Kidney capillary endothelial cell (primary cell): ENCODE data around the gene C13orf46.

Source experiments
- DNase-seq: peaks from one replicate; pipeline ENCODE4 v3.0.0-alpha.2; 2018; ENCODE audit warnings: low spot score

Gene C13orf46

DNA sequence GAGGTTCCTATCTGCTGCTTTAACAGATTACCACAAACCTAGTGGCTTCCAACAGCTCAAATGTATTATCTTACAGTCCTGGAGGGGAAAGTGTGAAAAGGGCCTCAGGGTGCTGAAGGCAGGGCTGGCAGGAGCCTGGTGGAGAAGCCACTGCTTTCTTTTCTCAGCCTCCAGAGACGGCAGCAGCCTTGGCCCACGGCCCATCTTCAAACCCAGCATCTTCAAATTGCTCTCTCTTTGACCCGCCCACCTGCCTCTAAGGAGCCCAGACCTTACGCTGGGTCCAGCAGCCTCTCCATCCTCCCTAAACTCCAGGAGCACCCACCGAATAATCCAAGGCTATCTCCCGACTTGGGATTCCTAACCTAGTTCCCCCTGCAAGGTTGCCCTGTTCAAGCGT lies 35.6 kb downstream of the C13orf46 start:
- DNase-seq: no peak

DNA sequence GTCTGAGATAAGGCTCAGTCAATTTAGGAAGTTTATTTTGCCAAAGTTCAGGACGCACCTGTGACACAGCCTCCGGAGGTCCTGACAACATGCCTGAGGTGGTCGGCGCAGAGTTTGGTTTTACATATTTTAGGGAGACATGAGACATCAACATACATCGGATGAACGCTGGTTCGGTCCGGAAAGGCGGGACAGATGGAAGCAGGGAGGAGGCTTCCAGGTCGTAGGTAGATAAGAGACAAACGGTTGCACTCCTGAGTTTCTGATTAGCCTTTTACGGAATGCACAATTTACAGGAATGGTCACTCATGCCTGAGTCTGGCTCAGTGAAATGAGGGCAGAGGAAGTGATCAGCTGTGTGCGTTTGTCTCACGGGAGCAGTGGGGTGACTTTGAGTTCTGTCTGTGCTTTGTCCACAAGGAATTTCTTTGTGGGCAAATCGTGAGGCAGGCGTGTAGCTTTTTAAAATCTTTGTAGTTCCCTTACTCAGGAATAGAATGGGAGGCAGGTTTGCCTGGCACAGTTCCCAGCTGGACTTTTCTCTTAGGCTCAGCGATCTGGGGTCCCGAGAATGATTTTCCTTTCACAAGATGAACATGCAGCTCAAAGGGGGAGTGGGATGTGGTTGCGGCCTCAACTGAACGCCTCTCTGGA lies 36.2 kb downstream of the C13orf46 start:
- no peak for DNase-seq

DNA sequence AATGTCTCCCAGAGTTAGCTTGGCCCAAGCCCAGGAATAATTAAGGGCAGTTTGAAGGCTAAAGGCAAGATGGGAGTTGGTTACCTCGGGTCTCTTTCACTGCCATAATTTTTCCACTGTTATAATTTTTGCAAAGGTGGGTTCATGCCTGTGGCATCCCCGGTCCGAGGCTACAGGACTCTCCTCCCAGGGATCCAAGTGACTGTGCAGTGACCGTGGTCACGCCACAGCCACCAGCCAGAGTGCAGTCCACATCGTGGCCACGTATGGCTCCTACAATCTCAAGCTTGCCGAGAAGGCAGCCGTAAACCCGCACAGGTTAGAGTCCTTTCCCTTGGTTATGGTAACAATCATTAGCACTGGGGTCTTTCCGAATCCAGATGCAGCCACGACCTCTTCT lies 36.8 kb downstream of the C13orf46 start:
- no peak for DNase-seq

DNA sequence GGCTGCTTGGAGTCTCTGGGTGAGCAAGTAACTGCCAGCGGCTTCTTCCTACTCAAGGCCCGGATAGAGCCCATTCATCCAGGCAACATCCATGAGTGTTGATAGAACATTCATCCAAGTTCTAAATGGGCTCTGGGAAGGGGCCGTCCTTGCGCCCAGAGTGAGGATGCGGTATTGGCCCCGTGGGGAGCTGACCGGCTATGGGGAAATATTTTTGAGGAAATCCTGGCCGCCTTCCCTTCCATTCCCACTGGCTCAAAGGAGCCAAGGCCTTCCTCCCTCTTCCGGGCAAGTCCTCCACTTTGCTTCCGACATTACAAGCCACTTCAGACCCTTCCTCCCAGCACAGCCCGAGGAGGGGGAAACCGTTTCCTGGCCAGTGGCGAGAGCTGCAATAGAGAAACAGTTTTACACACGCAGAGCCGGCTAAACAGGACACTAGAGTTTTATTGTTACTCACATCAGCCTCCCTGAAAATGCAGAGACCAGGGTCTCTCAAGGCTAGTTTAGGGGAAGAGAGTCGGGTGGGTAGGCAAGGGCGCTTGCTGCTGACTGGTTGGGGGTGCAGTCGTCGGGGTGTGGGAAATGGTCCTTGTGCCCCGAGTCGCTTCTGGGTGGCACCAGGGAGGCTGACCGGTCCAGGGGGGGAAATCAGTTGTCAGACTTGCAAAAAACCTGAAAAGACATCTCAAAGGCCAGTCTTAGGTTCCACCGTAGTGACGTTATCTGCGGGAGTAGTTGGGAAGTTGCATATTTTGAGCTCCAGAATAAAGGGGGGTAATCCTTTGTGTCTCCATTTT lies 37.5 kb downstream of the C13orf46 start:
- no peak for DNase-seq

DNA sequence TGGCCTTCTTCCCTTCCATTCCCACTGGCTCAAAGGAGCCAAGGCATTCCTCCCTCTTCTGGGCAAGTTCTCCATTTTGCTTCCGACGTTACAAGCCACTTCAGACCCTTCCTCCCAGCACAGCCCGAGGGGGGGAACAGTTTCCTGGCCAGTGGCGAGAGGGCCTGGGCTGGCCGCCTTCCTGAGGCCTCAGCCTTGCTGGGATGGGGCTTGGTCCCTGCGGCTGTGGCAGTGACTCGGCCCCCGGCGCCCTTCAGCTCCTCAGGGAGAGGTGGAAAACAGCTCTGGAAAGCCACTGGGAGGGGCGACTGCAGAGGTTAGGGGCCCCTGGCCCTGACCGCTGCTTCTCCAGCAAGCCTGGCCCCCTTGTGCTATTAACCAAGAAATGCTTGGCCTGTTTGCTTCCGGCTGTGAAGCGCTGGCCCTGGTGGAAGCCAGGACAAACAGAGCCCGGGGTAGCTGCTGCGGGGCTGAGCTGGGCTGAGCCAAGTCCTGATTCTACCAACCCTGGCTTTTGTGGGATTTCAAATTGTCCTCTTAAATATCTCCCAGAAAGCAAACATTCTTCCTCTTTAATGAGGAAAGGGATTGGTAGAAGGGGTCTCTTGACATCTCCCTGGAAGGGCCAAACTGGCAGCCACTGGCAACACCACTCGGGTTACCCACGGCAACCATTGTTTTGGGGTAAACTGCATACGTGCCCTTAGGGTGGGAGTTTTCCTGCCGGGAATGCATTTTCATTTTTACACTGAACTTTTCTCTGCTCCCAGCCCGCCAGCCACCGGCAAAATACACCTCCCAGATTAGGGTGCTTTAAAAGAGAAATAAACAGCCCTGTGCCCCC lies 38.7 kb downstream of the C13orf46 start:
- no peak for DNase-seq

DNA sequence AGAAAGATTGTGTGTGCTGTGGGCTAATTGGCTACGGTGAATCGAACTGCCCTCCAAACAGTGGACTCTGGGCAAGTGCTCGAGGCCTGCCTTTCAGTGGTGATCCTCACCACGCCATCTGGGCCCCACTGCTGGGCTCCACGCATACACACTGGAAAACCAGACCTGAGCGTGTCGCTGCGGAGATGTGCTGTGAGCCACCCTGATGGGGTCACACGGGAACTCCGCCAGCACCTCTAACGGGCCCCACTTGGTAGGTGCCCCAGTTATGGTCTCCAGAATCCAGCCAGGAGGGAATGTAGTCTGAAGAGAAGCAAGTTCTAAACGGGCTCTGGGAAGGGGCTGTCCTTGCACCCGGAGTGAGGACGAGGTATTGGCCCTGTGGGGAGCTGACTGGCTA lies 39.3 kb downstream of the C13orf46 start:
- DNase-seq: no peak

DNA sequence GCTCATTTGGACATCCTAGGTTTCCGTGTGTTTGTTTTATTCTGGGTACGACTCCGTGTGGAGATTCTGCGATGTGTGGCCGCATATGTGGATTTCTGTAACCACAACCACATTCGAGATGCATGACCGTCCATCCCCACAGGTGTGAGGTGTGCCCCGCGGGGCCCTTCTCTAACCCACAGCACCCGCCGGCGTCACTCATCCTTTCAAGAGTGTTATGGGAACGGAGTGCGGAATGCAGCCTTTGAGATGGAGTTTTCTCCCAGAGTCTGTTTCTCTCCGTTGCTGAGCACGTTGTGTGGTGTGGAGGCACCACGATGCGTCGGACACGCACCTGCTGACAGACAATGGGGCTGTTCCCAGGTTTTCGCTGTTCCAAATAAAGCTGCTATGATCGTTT lies 40.0 kb downstream of the C13orf46 start:
- no peak for DNase-seq

DNA sequence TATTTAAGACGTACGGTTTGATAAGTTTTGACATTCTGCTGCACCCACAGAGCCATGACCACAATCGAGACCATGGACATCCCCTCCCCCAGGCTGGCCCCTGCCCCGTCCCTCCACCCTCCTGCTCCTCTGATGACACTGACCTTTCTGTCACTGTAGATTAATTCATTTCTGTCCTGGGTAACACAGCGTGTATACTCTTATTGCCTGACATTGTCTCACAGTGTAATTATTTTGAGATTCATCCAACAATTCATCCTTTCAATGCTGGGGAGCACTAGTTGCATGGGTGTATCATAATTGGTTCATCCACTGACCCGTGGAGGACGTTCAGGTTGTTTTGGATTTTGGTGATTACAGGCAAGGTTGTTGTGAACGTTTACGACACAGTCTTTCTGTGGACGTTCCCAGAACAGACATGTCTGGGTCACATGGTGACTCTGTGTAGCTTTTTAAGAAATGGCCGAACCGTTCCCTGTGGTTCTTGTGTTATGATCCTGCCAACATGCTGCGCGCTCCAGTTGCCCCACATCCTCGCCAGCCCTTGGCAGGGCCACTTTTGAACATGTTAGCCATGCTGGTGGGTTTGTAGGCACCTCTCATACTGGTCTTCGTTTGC lies 41.9 kb downstream of the C13orf46 start:
- DNase-seq: no peak

DNA sequence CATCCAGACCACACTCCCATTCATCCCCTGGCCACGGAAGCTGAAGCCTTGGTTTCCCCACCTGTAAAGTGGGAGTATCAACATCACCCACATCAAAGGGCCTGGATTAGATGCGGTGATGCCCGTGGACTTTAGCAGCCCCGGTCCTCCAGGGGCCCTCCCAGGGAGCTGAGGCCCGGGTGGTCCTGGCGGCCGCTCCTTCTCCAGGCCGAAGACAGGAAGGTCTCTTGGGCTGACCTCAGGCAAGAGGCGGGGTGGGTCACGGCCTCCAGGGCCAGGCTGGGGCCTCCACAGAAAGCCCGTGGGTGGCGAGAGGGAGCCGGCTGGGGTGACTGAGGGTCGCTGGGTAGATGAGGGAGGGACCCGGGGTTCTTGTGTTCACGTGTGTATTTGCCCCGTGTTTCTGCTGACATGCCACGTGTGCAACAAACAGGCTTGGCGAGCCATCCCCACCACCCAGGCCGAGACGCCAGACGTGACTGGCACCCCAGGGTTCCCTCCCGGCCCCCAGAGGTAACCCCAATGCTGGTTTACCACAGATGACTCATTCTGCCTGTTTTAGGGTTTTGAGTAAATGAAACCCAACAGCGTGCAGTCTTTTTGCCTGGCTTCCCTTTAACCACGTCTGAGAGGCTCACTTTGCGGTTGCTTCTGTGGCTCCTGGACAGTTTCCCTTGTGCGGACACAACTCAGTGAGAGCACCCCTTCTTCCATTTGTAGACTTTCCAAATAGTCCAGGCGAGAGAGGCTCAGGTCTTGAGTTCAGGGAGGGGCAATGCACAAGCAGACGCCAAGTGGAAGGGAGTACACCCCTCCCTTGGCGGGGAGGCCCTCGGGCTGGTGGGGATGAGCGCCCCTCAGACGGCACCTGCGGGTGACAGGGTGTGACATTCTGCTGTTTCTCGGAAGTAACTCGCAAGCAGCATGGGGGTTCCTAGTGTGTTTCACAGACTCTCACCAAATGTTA lies 42.9 kb downstream of the C13orf46 start:
- no peak for DNase-seq

DNA sequence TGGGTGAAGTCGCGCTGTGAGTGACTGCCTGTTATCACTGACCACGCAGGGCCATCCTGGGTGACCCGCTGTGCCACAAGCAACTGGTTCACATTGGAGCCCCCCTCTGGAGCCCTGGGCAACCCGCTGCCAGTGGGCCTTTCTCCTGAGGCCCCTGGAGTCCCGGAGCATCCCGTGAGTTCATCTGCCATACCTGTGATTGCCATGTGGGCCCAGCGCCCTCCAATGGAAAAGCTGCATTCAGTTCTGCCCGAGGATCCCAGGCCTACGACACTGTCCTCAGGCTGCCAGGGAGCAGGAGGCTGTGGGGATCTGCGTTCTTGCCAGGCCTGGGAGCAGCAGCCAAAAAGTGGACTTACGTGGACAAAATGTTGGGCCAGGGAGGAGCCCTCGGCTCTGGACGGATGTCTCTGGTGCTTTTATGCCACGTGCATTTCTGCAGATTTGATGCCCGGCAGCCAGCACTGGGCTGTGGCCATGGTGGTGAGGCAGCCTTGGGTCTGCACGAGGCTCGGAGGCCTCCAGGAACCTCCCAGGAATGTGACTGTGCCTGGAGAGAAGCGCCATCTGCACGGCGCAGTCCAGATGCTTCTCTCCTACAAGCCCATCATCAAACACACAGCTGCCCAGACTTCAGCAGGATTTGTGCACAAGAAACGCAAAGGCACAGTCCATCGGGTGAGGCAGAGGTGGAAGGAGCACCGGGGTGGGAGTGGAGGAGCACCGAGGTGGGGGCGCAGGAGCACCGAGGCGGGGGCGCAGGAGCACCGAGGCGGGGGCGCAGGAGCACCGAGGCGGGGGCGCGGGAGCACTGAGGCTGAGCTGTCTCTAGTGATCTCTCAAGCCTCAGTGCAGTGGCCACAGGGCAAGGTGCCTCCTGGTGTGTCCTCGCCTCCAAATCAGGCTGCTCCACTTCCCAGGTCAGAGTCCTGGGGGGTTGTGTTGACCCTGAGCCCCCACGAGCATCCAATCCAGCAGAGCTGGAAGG lies 44.0 kb downstream of the C13orf46 start:
- DNase-seq: no peak

DNA sequence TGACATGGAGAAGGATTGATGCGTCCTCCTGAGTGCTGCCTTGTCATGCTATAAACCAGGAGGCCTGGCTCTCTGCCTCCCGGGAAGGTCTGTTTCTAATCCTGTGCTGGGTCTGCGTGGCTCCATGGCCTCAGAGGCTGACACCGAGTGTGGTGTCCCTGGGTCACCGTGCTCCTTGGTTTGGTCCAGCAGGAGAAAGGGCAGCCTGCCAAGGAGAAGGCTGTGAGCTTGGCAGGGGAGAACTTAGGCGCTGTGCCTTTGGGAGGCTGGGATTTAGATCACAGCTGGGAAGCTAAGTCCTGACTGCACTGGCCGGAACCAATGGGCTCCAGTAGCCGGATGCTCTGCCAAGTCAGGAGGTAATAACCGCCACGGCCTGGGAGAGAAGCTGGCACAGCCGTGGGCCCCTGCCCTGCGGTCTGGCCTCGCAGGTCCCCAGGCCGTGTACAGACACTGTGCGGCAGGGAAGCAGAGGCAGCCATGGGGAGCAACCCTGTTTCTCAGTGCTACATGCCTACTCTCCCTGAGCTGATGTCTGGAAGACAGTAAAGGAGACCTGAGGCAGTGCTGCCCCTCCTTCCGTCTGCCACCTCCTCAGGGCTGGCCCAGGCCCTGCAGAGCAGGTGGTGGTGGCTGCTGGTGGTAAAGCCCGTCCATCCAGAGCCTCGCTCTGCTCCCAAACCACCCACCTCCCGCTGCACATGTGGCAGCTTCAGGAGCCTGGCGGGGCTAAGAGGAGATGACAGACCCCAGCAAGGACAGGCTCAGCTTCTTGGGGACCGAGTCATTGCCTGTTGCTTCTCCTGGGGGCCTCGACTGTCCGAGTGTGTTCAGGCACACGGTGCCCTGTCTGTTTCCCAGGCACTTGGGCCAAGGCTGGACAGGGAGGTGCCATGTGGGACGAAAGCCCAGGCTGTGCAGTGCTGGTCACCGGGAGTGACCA lies 44.9 kb downstream of the C13orf46 start:
- no peak for DNase-seq

DNA sequence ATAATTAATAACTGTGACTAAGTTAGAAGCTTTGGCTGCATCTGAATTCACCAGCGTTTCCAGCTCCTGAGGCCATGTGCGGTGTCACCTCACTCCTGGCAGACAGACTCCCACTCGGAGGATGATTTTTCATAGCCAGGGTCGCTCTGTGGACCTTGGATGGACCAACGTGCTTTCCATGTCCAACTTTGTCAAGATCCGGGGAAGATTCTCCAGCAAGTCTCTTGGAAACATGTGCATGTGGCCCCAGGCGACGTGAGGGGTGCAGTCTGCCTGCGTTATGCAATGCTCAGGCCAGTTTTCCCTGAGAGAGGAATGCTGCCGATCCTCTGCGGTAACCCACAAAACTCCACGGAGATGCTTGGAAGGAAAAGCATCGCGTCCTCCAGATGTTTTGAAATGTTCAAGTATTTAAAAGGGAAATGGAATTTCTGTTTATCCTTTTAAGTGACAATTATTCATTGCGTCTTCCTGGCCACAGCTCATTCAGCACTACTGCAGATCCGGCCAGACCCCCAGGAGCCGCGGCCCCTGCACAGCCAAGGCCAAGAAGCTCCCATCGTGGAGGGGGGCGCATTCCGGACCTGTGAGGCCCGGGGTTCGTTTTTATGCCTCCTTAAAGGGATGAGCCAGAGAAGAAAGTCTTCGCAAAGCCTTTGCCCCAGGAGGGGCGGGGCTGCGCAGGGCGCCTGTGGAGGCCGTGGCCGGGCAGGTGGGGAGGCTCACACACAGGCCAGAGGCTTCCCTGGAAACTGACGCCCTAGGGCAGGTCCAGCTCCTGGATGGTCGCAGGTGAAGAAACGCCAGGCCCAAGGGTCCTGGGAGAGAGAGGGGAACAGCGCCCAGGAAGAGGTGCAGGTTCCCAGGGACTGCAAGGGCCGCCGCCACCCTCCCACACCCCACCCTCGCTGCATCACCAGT lies 46.0 kb downstream of the C13orf46 start:
- no peak for DNase-seq

DNA sequence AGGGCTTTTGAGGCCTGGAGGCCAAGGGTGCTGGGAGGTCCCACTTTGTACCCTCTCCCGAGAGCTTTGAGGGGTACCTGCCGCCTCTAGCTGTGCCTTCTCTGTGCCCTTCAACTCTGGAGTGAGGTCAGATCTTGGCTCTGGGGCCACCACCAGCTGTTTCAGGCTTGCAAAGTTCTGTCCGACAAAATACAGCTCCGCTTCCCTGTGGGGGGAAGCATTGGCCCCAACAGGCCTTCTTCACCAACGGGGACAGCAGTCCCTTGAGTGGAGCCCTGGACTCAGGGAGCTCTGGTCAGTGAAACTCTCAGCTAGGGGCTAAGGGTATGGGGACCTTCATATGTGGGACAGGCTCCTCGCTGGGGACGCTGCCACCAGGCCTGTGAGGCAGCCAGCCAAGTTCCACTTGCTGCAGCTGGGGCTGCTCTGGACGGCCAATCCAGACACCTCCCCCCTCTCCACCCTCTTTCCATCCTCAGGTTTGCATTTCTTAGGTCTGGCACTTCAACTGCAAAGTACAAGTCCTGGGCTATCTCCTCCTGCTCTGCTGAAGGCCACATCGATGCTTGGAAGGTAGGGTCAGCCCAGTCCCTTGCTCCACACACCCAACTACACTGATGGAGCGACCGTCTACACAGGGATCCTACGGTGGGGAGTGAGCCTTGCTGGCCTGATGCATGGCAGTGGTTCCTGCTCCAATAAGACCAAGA lies 46.8 kb downstream of the C13orf46 start:
- no peak for DNase-seq

DNA sequence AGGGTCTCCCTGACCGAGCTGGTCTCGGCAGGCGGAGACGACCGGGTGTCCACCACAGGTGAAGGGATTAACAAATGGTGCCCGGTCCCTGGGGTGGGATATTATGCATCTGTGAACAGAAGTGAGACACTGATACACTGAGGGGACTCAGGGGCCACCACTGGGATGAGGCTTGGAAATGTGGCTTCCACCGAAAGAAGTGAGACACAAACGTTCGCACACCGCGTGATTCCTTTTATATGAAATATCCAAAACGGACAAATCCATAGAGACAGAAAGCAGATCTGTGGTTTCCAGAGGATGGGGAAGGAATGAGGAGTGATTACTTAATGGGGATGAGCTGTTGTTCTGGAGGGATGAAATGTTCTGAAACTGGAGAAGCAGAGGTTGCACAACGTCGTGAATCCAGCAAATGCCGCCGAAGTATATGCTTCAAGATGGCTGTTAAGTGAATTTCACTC lies 47.5 kb downstream of the C13orf46 start:
- no peak for DNase-seq

DNA sequence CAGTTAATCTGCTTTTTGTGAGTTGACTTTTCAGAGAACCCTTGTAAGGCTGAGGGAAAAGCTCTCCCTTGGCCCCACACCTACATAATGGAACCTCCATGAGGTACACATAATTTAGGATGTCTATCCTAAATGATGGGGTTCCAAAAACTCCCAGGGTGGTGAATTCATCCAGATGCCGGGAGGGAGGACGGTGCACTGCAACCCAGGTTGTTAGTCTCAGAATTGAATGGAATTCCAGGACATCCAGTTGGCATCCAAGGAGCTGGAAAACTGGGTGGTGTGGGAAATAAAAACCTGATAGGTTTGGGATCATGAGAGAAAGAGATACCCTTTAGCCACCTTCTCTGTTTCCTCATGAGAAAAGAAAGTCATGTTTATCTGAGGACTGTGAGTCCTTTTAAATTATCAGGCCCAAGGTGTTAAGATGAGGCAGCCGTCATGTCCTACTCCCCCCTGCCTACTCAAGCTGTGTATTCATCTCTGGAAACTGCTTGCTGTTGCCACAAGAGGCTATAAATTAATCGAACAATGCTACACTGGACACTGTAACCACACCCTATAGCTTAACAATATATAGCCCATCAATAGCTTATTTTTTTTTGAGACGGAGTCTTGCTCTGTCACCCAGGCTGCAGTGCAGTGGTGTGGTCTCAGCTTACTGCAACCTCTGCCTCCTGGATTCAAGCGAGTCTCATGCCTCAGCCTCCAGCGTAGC lies 49.5 kb downstream of the C13orf46 start:
- DNase-seq: no peak

DNA sequence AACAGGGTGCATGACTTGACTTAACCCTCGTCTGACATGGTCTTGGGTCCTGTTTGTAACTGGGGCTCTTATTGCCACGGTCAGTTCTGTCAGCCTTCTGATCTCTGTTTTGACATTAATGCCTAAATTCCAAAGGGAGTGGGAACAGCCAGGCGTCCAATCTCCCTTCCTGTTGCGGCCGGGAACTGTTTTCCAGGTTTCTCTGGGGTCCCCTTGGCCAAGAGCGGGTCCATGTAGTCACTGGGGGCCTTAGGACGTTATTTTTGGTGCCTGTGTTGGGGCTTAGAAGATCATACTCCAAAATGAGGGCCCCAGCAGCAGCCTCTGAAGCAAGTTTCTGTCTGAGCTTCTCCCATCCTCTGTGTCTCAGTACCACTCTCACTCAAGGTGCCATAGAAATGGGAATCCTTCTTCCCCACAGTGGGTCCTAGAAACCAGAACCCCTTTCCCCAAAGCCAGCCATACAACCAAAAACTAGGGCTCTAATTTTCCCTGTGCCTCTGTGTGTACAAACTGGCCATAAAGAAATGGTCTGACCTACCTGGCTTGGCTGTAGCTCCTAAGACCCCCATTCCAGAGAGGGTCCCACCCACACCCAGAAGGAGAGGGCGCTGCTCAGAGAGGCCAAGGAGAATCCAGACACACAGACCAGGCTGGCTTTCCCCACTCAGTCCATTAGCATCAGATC lies 50.4 kb downstream of the C13orf46 start:
- DNase-seq: no peak
